ENCODE measurements around the gene OCA2.

The OCA2 gene

DNA sequence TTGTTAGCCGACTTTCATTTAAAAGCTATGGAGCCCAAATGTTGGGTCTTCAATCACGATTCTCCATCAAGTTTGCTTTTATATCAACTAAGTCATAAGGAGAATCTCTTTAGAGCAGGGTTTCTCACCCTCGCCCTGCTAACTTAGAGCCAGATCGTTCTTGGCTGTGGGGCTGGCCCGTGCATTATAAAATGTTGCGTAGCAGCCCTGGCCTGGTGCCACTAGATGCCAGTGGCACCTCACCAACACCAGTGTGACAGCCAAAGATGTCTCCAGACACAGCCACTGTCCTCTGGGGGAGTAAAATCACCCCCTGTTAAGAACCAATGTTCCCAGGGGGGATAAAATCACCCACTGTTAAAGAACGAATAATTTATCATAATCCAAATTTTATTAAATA, 226.1 kb downstream of the OCA2 start:
- TF ChIP-seq, protein P1, sequence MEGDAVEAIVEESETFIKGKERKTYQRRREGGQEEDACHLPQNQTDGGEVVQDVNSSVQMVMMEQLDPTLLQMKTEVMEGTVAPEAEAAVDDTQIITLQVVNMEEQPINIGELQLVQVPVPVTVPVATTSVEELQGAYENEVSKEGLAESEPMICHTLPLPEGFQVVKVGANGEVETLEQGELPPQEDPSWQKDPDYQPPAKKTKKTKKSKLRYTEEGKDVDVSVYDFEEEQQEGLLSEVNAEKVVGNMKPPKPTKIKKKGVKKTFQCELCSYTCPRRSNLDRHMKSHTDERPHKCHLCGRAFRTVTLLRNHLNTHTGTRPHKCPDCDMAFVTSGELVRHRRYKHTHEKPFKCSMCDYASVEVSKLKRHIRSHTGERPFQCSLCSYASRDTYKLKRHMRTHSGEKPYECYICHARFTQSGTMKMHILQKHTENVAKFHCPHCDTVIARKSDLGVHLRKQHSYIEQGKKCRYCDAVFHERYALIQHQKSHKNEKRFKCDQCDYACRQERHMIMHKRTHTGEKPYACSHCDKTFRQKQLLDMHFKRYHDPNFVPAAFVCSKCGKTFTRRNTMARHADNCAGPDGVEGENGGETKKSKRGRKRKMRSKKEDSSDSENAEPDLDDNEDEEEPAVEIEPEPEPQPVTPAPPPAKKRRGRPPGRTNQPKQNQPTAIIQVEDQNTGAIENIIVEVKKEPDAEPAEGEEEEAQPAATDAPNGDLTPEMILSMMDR (conservative IDR thresholded peaks at IDR 0.05; ENCODE audit: control insufficient read depth, insufficient read depth, low read depth, low read length) = no peak
- no peak for DNase-seq (ENCODE audit: low read depth)
- H3K4me3 ChIP-seq (ENCODE audit: control insufficient read depth, low read depth, low read length) = no peak overlapping the region

DNA sequence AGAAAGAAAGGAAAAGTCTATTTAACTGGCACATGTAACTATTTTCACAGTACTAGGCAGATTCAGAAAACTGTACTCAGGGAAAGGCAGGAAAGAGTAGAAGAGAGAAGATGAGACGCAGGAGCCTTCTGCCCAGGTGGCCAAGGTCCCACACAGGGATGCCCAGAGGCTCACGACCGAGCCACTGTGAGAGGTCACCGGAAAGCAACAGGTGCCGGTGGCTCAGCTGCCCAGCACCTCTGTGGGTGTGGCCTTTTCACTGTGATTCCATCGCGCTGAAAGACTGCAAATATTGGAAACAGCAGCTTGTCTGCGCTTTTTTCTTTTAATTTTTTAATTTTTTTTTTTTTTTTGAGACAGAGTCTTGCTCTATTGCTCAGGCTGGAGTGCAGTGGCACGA, 226.8 kb downstream of the OCA2 start:
- no peak for DNase-seq (ENCODE audit: low read depth)
- no peak overlapping the region for H3K4me3 ChIP-seq (ENCODE audit: control insufficient read depth, low read depth, low read length)
- TF ChIP-seq, protein P1 (conservative IDR thresholded peaks at IDR 0.05; ENCODE audit: control insufficient read depth, insufficient read depth, low read depth, low read length) = no peak

DNA sequence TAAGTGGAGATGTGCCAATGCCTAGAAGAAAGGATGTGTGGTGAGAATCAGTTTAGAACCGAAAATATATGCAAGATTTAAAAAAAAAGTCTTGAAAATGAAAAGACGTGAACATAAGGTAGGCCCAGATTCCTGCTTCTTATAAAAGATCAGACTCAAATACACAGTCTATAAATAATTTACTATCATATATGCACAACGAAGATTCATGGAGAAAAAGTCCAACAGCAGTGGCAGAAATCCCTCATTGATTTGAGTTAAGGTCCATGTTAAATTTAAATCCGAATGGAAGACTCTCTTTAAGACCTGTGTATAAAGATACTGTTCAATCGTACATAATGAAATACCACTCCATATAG, 227.2 kb downstream of the OCA2 start:
- no peak for DNase-seq (ENCODE audit: low read depth)
- TF ChIP-seq, protein P1 (conservative IDR thresholded peaks at IDR 0.05; ENCODE audit: control insufficient read depth, insufficient read depth, low read depth, low read length) = no peak

DNA sequence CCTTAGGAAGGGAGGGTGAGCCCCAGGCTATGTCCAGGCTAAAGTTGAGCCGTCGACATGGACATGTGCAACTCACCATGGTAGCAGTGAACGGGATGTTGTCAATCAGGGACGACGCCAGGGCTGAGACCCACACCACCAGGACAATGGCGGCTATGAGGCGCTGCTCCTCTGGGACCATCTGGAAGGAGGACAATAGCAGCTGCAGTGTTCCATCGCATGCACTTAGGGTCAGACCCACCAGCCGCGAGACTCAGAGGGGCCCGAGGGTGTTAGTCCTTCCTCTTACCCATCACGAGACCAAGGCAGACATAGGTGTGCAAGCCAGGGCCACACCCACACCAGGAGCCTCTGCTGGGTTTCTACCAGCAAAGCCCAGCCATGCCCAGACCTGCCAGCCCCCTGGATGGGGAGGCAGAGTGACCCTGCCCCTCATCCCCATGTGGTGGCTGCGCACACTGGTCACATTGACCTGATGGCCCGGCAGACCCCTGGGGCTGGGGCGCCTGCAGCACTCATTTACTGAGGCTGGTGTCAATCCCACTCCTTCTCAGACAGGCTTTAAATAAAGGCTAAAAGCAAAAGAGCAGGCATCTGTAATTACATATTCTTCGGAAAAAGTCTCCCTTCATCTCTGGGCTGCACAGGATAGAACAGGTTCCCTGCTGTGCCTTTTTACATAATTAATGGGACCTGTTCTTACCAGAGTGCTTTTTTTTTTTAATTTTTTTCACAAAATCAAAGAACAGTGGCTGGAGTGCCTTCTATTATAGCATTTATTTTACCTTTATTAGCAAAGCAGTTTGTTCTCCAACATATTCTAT, 227.8 kb downstream of the OCA2 start:
- DNase-seq (ENCODE audit: low read depth) = no peak
- TF ChIP-seq, protein P1 (conservative IDR thresholded peaks at IDR 0.05; ENCODE audit: control insufficient read depth, insufficient read depth, low read depth, low read length) = no peak
- no peak overlapping the region for H3K4me3 ChIP-seq (ENCODE audit: control insufficient read depth, low read depth, low read length)

More for the DNA sequence above, 227.2 kb downstream of the OCA2 start:
- H3K4me3 ChIP-seq (ENCODE audit: control insufficient read depth, low read depth, low read length) = no peak overlapping the region

DNA sequence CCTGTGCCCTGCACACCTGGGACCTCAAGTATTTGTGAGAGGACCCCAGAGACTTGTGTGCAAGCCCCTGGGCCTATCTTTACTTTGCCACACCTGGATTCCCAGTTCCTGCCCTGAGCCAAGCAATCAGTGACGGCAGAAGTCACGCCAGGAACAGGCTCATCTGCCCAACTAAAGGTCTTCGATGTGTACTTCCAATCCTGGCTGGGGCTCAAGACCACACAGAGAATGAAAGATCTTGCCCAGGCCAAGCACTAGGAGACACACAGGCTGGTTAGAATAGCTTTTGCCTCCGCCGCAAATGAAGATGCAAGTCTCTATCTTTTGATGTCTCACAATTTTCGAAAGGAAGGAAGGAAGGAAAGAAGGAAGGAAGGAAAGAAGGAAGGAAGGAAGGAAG, 228.8 kb downstream of the OCA2 start:
- no peak overlapping the region for H3K4me3 ChIP-seq (ENCODE audit: control insufficient read depth, low read depth, low read length)
- TF ChIP-seq, protein P1 (conservative IDR thresholded peaks at IDR 0.05; ENCODE audit: control insufficient read depth, insufficient read depth, low read depth, low read length) = no peak
- no peak for DNase-seq (ENCODE audit: low read depth)

DNA sequence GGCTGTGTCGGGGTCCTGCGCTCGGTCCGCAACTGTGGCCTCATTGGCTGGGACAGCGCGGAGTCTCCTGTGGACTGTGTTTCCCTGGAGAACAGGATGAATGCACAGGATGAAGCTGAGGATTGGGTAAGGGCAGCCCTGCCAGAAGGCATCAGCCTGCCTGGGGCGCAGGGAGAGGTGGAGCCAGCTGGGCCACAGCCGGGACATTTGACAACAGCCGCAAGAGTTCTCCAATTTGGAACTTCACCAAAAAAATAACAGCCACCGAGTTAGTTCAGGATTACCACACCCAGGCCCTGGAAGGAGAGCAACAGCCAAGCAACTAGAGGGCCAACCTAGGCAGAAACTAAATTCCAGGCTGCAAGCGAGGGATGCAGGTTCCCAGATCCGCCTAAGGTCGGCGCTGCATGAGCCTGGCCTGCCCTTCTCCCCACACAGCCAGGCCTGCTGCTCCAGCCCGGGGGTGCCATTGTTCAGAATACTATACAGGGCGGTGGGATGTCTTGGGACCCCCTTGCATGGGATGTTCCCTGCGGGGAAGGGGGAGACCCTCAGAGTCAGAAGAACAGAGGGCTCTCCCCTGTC, 229.3 kb downstream of the OCA2 start:
- no peak overlapping the region for H3K4me3 ChIP-seq (ENCODE audit: control insufficient read depth, low read depth, low read length)
- no peak for DNase-seq (ENCODE audit: low read depth)
- TF ChIP-seq, protein P1 (conservative IDR thresholded peaks at IDR 0.05; ENCODE audit: control insufficient read depth, insufficient read depth, low read depth, low read length) = no peak
